Activated CD8-positive, alpha-beta T cell treated with anti-CD3 and anti-CD28 coated beads for 36 hours (primary cell): Measurements from ENCODE around the gene TMEM187. TPM values are rescaled to one million over a fixed set of nuclear protein-coding genes. Genes with fewer than 3 reads are reported as not detected.

Experiments
- ATAC-seq: fragments of 200-7000 bp; cut with Tn5 transposase; one replicate; pipeline ENCODE4 v1.10.0; 2021; ENCODE audit warnings: mild to moderate bottlenecking, moderate library complexity
- CTCF ChIA-PET: fragments of 350-600 bp; sonication (Branson Sonifier 250); formaldehyde crosslinking; loops from one replicate; lab custom pipeline; 2021; ENCODE audit warnings: antibody characterized with exemption; lab: Charles Lee
- POLR2A ChIA-PET: fragments of 350-600 bp; sonication (Branson Sonifier 250); formaldehyde crosslinking; loops from one replicate; lab custom pipeline; 2021; ENCODE audit warnings: antibody characterized with exemption; lab: Charles Lee
- DNase-seq: peaks from one replicate; pipeline ENCODE4 v3.0.0-alpha.2; 2020
- H3K27ac Mint-ChIP-seq: one replicate; pipeline ENCODE4 v1.8.0; 2021; ENCODE audit warnings: mild to moderate bottlenecking, mixed read lengths
- H3K27me3 Mint-ChIP-seq: one replicate; pipeline ENCODE4 v1.8.0; 2021; ENCODE audit warnings: mixed read lengths
- H3K36me3 Mint-ChIP-seq: one replicate; pipeline ENCODE4 v1.8.0; 2021; ENCODE audit warnings: low read depth, mixed read lengths
- H3K4me1 Mint-ChIP-seq: one replicate; pipeline ENCODE4 v1.8.0; 2021; ENCODE audit warnings: low read depth, mixed read lengths
- H3K4me3 Mint-ChIP-seq: one replicate; pipeline ENCODE4 v1.8.0; 2021; ENCODE audit warnings: mild to moderate bottlenecking, moderate library complexity, mixed read lengths
- H3K9me3 Mint-ChIP-seq: one replicate; pipeline ENCODE4 v1.8.0; 2021; ENCODE audit warnings: mixed read lengths
- intact Hi-C: fragments of 100-400 bp; cut with micrococcal nuclease; formaldehyde crosslinking; loops from one replicate; pipeline ENCODE4 v1.10.0; 2022
- total RNA-seq, 2 experiments: library from RNA; stranded (reverse); gene quantifications; one replicate each; pipeline ENCODE4 v1.2.3, GENCODE V29; 2021
- TF ChIP-seq, protein P1 (sequence below): fragments of 200-600 bp; IDR thresholded peaks from one replicate; pipeline ENCODE4 v1.8.0; 2022; ENCODE audit warnings: antibody characterized with exemption, mild to moderate bottlenecking

Gene TMEM187
- total RNA-seq, 2 experiments from 2014 or later: 4.4 to 4.5 TPM

- intact Hi-C loops: no loop called here
- H3K4me3 Mint-ChIP-seq: no peak overlapping the region
- ChIA-PET CTCF (interaction anchor here (0.9 kb wide), 1 partner anchor 16 kb away, joined by 3 read pairs; no protein-coding TSS in a partner anchor), POLR2A (no interaction called here)
- peaks cover 6% of the 10 kb centered on the region for H3K36me3 Mint-ChIP-seq
- no peaks in the 10 kb centered on the region for H3K4me1 Mint-ChIP-seq
- TF ChIP-seq, protein P1, sequence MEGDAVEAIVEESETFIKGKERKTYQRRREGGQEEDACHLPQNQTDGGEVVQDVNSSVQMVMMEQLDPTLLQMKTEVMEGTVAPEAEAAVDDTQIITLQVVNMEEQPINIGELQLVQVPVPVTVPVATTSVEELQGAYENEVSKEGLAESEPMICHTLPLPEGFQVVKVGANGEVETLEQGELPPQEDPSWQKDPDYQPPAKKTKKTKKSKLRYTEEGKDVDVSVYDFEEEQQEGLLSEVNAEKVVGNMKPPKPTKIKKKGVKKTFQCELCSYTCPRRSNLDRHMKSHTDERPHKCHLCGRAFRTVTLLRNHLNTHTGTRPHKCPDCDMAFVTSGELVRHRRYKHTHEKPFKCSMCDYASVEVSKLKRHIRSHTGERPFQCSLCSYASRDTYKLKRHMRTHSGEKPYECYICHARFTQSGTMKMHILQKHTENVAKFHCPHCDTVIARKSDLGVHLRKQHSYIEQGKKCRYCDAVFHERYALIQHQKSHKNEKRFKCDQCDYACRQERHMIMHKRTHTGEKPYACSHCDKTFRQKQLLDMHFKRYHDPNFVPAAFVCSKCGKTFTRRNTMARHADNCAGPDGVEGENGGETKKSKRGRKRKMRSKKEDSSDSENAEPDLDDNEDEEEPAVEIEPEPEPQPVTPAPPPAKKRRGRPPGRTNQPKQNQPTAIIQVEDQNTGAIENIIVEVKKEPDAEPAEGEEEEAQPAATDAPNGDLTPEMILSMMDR: no peak
- no peaks in the 10 kb centered on the region for H3K27me3 Mint-ChIP-seq
- peak; percentile 20 for DNase-seq
- ATAC-seq: no peak
- no peaks in the 10 kb centered on the region for H3K9me3 Mint-ChIP-seq
- no peak overlapping the region for H3K27ac Mint-ChIP-seq
Measured at GRCh38 chrX:154029439-154029838, 56.9 kb downstream of the TMEM187 start.

DNA sequence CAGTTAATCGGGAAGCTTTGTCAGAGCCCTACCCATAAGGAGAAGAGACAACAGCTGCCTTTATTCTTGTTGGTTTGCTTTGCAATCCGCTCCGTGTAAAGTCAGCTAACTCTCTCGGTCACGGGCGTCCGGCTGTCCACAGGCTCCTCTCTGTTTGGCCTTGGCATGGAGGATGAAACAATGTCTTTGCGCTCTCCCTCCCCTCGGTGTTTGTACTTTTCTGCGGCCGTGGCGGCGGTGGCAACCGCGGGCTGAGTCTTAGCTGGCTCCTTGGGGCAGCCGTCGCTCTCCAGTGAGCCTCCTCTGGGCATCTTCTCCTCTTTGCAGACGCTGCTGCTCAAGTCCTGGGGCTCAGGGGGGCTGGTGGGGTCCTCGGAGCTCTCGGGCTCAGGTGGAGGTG, 57.7 kb downstream of the TMEM187 start:
- TF ChIP-seq, protein P1: no peak
- no peak overlapping the region for H3K4me3 Mint-ChIP-seq
- peaks cover 9% of the 10 kb centered on the region for H3K36me3 Mint-ChIP-seq
- H3K9me3 Mint-ChIP-seq: no peaks in the 10 kb centered on the region
- ATAC-seq: no peak
- no peak for DNase-seq
- intact Hi-C loops: no loop called here
- ChIA-PET CTCF (interaction anchor here (0.9 kb wide), 2 partner anchors 16 to 41 kb away, joined by 3 read pairs; no protein-coding TSS in a partner anchor), POLR2A (interaction anchor here (1.5 kb wide), 1 partner anchor 10 kb away, joined by 6 read pairs; the partner anchor contains the start of gene IRAK1)
- H3K4me1 Mint-ChIP-seq: no peaks in the 10 kb centered on the region
- no peak overlapping the region for H3K27ac Mint-ChIP-seq
- no peaks in the 10 kb centered on the region for H3K27me3 Mint-ChIP-seq

GRCh38 chrX:154030715-154031305, 58.3 kb downstream of the TMEM187 start:
- Mint-ChIP-seq H3K9me3 (no peaks in the 10 kb centered on the region), H3K4me3 (no peak overlapping the region), H3K27me3 (no peaks in the 10 kb centered on the region), H3K4me1 (no peaks in the 10 kb centered on the region), H3K27ac (no peak overlapping the region), H3K36me3 (peaks cover 9% of the 10 kb centered on the region)
- ChIA-PET POLR2A (interaction anchor here (1.5 kb wide), 1 partner anchor 11 kb away, joined by 6 read pairs; the partner anchor contains the start of gene IRAK1), CTCF (interaction anchor here (0.9 kb wide), 1 partner anchor 40 kb away, joined by 3 read pairs; no protein-coding TSS in a partner anchor)
- intact Hi-C loops: no loop called here
- TF ChIP-seq, protein P1: no peak
- DNase-seq (no peak), ATAC-seq (no peak)

DNA sequence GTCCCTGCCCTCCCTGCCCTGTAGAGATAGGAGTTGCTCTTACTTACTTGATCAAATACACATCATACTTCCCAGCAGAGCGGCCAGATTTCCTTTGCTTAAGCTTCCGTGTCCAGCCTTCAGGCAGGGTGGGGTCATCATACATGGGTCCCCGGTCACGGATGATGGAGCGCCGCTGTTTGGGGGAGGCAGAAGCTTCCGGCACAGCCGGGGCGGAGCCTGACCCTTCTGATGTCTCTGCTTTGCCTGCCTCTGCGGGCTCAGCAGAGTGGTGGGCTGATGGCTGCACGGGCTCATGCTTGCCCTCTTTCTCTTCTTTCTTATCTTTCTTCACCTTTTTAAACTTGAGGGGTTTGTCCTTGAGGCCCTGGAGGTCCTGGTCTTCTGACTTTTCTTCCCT, 59.6 kb downstream of the TMEM187 start:
- Mint-ChIP-seq H3K36me3 (peaks cover 12% of the 10 kb centered on the region), H3K9me3 (no peaks in the 10 kb centered on the region), H3K27me3 (no peaks in the 10 kb centered on the region), H3K4me3 (no peak overlapping the region), H3K27ac (peak overlapping the region; percentile 14), H3K4me1 (peaks cover 7% of the 10 kb centered on the region)
- no peak for ATAC-seq
- intact Hi-C loops: no loop called here
- no peak for DNase-seq
- POLR2A ChIA-PET: no interaction called here
- CTCF ChIA-PET: no interaction called here
- TF ChIP-seq, protein P1: no peak

GRCh38 chrX:154032653-154033052, 60.1 kb downstream of the TMEM187 start:
- DNase-seq (no peak), ATAC-seq (no peak)
- H3K9me3 Mint-ChIP-seq: no peaks in the 10 kb centered on the region
- TF ChIP-seq, protein P1: no peak
- H3K36me3 Mint-ChIP-seq: peaks cover 13% of the 10 kb centered on the region
- POLR2A ChIA-PET: no interaction called here
- intact Hi-C loops: no loop called here
- no peaks in the 10 kb centered on the region for H3K27me3 Mint-ChIP-seq
- CTCF ChIA-PET: no interaction called here
- no peak overlapping the region for H3K4me3 Mint-ChIP-seq
- peaks cover 7% of the 10 kb centered on the region for H3K4me1 Mint-ChIP-seq
- H3K27ac Mint-ChIP-seq: no peak overlapping the region
